ENCODE results near the gene FMNL3.

The FMNL3 gene

GRCh38 chr12:49633703-49634345 is 73.4 kb downstream of the FMNL3 start:
- H2AFZ ChIP-seq (ENCODE audit: low read length), result no peak overlapping the region
- TF ChIP-seq EZH2phosphoT487 (IDR thresholded peaks at IDR 0.05; ENCODE audit: low read length) (no peak), EZH2 (optimal IDR thresholded peaks at IDR 0.05; ENCODE audit: low read depth, low read length) (no peak)
- TF ChIP-seq, protein P1, sequence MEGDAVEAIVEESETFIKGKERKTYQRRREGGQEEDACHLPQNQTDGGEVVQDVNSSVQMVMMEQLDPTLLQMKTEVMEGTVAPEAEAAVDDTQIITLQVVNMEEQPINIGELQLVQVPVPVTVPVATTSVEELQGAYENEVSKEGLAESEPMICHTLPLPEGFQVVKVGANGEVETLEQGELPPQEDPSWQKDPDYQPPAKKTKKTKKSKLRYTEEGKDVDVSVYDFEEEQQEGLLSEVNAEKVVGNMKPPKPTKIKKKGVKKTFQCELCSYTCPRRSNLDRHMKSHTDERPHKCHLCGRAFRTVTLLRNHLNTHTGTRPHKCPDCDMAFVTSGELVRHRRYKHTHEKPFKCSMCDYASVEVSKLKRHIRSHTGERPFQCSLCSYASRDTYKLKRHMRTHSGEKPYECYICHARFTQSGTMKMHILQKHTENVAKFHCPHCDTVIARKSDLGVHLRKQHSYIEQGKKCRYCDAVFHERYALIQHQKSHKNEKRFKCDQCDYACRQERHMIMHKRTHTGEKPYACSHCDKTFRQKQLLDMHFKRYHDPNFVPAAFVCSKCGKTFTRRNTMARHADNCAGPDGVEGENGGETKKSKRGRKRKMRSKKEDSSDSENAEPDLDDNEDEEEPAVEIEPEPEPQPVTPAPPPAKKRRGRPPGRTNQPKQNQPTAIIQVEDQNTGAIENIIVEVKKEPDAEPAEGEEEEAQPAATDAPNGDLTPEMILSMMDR (IDR thresholded peaks at IDR 0.05; ENCODE audit: low read length), result no peak
- no peaks in the 10 kb centered on the region for H3K9me2 ChIP-seq (replicated peaks; ENCODE audit: insufficient read depth, low read length)
- H3K27me3 ChIP-seq (replicated peaks; ENCODE audit: insufficient read depth, low read length), result no peaks in the 10 kb centered on the region
- H3K4me3 ChIP-seq (ENCODE audit: low read length), result no peak overlapping the region
- H3K9ac ChIP-seq (ENCODE audit: low read length), result no peak overlapping the region
- H3K4me2 ChIP-seq (ENCODE audit: low read depth, low read length), result no peak overlapping the region
- no peak for DNase-seq
- no peaks in the 10 kb centered on the region for H3K9me3 ChIP-seq (replicated peaks; ENCODE audit: insufficient read depth, low read length)
- H3F3A ChIP-seq (ENCODE audit: insufficient read depth, low read length), result no peaks in the 10 kb centered on the region
- no peak overlapping the region for H3K27ac ChIP-seq (ENCODE audit: low read length)
- H3K4me1 ChIP-seq (ENCODE audit: low read length), result no peaks in the 10 kb centered on the region
- no peaks in the 10 kb centered on the region for H3K36me3 ChIP-seq (replicated peaks; ENCODE audit: insufficient read depth, low read length)
- H4K20me1 ChIP-seq (ENCODE audit: insufficient read depth, low read length), result no peaks in the 10 kb centered on the region
- H3K79me2 ChIP-seq (ENCODE audit: low read length), result no peaks in the 10 kb centered on the region

- no peak for DNase-seq
- Histone ChIP-seq H4K20me1 (ENCODE audit: insufficient read depth, low read length) (no peaks in the 10 kb centered on the region), H3K9me2 (replicated peaks; ENCODE audit: insufficient read depth, low read length) (no peaks in the 10 kb centered on the region), H3K4me2 (ENCODE audit: low read depth, low read length) (no peak overlapping the region), H3K9ac (ENCODE audit: low read length) (no peak overlapping the region), H3K27me3 (replicated peaks; ENCODE audit: insufficient read depth, low read length) (no peaks in the 10 kb centered on the region), H3K9me3 (replicated peaks; ENCODE audit: insufficient read depth, low read length) (no peaks in the 10 kb centered on the region), H3K36me3 (replicated peaks; ENCODE audit: insufficient read depth, low read length) (no peaks in the 10 kb centered on the region), H3F3A (ENCODE audit: insufficient read depth, low read length) (no peaks in the 10 kb centered on the region), H3K4me1 (ENCODE audit: low read length) (no peaks in the 10 kb centered on the region), H3K79me2 (ENCODE audit: low read length) (no peaks in the 10 kb centered on the region), H3K4me3 (ENCODE audit: low read length) (no peak overlapping the region), H3K27ac (ENCODE audit: low read length) (no peak overlapping the region), H2AFZ (ENCODE audit: low read length) (no peak overlapping the region)
- TF ChIP-seq EZH2phosphoT487 (IDR thresholded peaks at IDR 0.05; ENCODE audit: low read length) (no peak), EZH2 (optimal IDR thresholded peaks at IDR 0.05; ENCODE audit: low read depth, low read length) (no peak)
Observed at GRCh38 chr12:49632986-49633702, 74.1 kb downstream of the FMNL3 start.

DNA sequence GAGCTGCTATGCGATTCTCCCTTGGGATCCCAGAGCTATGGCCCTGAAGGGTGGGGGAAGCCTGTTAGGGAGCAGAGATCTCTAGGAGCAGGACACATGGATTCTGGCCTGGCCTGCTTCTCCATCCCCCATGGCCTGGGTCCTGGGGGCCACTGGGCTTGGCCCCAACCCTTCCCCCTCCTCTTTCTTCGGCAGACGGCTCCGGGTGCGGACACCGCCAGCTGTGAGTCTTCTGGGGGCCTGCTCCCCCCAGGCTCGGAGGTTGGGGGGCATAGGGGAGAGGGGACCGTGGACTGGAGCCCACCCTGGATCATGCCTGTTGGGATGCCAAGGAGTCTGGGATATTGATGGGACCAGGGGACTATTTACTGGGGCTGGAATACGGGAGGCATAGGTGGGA is 74.8 kb downstream of the FMNL3 start:
- H3F3A ChIP-seq (ENCODE audit: insufficient read depth, low read length), result no peaks in the 10 kb centered on the region
- H3K4me2 ChIP-seq (ENCODE audit: low read depth, low read length), result no peak overlapping the region
- H3K79me2 ChIP-seq (ENCODE audit: low read length), result no peaks in the 10 kb centered on the region
- no peaks in the 10 kb centered on the region for H3K4me1 ChIP-seq (ENCODE audit: low read length)
- H4K20me1 ChIP-seq (ENCODE audit: insufficient read depth, low read length), result no peaks in the 10 kb centered on the region
- H3K9me2 ChIP-seq (replicated peaks; ENCODE audit: insufficient read depth, low read length), result no peaks in the 10 kb centered on the region
- no peak for TF ChIP-seq EZH2 (optimal IDR thresholded peaks at IDR 0.05; ENCODE audit: low read depth, low read length)
- no peak for TF ChIP-seq EZH2phosphoT487 (IDR thresholded peaks at IDR 0.05; ENCODE audit: low read length)
- TF ChIP-seq, protein P1 (IDR thresholded peaks at IDR 0.05; ENCODE audit: low read length), result no peak
- no peak overlapping the region for H3K9ac ChIP-seq (ENCODE audit: low read length)
- no peak overlapping the region for H2AFZ ChIP-seq (ENCODE audit: low read length)
- H3K36me3 ChIP-seq (replicated peaks; ENCODE audit: insufficient read depth, low read length), result no peaks in the 10 kb centered on the region
- H3K9me3 ChIP-seq (replicated peaks; ENCODE audit: insufficient read depth, low read length), result no peaks in the 10 kb centered on the region
- H3K27me3 ChIP-seq (replicated peaks; ENCODE audit: insufficient read depth, low read length), result no peaks in the 10 kb centered on the region
- no peak overlapping the region for H3K27ac ChIP-seq (ENCODE audit: low read length)
- DNase-seq, result no peak
- no peak overlapping the region for H3K4me3 ChIP-seq (ENCODE audit: low read length)

All from MM.1S (cell line).